TTC549 (cell line): ENCODE measurements around the gene TNF.

Source experiments
- FAIRE-seq: peaks from 2 replicates; lab custom pipeline; 2012; peaks lifted over from hg19 to GRCh38; lab: Jason Lieb, UNC

TNF gene

GRCh38 chr6:31575335-31575901 lies at the start of gene TNF:
Gene TNF (plus strand): TSS chr6:31575565. CDS start chr6:31575742, 177 bp downstream.
- FAIRE-seq: no peak

DNA sequence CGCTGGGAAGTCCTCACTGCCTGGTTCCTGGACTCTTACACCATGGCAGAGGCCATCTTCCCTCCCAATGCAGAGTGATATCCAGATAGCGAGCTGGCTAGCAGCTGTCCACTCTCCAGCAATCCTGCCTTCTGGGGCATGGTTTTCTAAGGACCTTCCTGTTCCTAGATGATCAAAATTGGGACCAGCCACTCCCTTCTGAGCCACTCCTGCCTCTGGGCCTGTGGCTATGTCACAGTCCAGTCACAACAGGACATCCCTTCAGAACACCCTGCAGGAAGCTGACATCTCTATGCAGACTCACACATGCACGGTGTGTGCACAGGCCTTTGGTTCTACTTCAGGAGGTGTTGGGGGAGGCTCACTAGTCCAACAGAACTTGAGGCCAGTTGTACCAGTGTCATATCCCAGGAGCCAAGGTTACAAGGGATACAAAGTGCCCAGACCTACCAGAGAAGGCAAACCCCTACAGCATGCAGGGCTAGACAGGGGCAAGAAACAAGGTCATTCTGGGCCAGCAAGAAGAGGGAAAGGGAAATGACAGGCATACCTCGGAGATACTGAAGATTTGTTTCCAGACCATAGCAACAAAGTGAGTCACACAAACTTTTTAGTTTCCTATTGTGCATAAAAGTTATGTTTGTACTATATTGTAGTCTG lies 49.3 kb upstream of the TNF start:
- FAIRE-seq: no peak

DNA sequence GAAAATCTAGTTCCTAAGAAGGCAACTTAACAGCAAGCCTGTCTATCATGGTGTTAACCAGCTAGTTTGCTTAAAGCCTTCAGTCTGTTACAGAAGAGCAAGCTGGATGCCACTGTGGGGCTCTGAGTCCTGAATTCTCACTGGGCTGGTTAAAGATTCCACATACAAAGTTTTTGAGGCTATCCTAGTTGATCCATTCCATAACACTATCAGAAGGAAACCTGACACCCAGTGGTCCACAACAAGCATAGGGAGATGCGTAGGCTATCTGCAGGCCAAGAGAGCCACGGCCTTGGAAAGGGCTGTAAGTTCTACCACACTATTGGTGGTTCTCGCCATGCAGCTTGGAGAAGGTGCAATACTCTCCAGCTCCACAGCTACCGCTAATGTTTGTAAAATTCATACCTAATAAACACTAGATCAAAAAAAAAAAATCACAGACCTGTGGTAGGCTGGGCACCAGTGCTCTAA lies 47.0 kb upstream of the TNF start:
- no peak for FAIRE-seq

- no peak for FAIRE-seq
These were observed 46.5 kb upstream of the TNF start, which contains the start of gene MCCD1 for GRCh38 chr6:31528821-31529328. Gene MCCD1 (plus strand): TSS chr6:31528962. CDS start chr6:31529015, 53 bp downstream.

DNA sequence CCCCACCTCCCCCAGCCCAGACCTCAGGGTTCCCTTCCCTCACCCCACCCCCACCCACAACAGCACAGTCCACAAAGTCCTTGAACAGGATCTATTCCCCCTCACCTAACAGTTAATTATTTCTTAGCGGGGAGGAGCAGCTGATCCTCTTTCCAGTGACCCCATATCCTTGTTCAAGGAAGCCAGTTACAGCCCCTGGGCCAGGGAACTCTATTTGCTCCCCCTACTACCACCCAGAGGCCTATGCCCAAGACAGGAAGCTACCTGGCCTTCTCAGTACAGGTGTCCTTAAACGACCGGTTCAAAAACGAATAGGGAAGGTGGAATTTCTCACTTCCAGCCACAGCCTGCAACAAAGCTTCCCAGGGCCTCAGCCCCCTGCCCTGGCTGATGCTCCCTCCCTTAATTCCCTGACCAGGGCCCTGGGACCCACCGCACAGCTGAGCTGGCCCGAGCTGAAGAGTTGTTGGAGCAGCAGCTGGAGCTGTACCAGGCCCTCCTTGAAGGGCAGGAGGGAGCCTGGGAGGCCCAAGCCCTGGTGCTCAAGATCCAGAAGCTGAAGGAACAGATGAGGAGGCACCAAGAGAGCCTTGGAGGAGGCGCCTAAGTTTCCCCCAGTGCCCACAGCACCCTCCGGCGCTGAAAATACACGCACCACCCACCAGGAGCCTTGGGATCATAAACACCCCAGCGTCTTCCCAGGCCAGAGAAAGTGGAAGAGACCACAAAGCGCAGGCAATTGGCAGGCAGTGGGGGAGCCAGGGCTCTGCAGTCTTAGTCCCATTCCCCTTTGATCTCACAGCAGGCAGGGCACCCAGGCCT lies 45.8 kb upstream of the TNF start:
- no peak for FAIRE-seq

GRCh38 chr6:31530659-31531058 lies 44.7 kb upstream of the TNF start:
- no peak for FAIRE-seq

DNA sequence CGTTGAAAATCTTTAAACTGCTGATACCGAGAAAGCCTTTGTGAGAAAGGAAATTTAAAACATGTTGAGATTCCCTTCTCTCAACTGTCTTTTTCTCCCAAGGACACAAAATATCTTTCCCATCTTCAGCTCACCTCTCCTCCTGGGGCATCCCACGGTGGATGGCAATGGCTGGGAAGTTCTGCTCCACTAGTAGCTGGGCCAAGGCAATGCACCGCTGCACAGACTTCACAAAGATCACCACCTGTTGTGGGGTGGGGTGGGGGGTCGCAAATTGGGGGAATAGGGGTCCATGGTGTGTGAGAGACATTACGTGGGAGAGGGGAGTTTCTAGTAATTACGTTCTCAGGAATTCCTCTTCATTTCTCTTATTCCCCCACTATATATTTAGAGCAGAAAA lies 44.2 kb upstream of the TNF start:
- FAIRE-seq: no peak

DNA sequence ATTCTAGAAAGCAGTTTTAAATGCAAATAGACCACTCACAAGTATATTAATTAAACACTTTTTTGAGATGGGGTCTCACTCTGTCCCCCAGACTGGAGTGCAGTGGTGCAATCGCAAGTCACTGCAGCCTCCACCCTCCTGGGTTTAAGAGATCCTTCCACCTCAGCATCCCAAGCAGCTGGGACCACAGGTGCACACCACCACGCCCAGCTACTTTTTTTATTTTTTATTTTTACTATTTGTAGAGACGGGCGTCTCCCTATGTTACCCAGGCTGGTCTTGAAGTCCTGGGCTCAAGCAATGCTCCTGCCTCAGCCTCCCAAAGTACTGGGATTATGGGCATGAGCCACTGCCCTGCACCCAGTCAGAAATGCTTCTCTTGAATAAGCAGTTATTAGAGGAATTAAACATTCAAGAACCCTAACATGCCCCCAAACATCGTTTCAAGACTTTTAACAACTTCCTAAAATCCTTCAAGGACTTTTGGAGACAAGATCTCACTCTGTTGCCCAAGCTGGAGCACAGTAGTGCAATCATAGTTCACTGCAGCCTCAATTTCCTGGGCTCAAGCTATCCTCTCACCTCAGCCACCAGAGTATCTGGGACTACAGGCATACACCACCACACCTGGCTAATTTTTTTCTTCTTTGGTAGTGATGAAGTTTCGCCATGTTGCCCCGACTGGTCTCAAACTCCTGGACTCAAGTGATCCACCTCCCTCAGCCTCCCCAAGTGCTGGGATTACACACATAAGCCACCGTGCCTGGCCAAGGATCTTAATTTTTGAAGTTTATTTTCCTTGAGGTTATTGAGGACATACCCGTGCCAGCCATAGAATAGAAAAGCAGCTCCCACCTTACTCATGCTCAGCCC lies 43.4 kb upstream of the TNF start:
- FAIRE-seq: no peak

DNA sequence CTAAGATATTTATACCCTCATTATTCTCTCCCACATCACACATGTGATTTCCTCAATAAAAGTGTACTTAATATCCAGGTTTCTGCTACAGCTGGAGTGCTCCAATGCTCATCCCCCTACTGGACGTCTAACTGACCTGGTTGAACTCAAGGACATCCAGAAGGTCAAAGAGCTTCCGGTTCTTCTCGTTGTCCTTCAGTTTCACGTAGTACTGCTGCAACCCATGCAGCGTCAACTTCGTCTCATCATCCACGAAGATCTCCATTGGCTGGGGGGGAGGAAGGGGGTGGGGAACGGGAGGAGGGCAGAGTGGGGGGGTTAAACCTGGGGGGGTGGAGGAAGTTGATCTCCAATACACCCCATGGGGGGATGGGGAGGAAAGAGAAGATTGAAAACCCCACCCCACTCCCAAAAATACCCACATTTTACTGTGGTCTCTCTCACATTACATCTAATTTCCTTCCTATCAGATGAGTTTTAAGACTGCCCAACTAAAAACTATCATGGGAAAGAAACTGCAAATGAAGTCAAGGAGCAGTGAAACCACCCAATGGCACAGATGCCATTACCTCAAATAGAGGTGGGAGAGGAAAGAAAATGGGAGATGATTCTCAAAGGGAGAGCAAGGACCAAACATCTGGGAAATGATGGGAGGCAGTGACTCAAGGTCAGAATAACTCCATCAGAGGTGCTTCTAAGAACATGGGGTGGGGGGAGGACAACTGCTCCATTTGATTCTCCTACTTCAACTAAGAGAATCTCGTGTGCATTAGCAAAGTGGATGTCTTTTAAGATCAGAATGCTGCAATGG lies 42.5 kb upstream of the TNF start:
- FAIRE-seq: no peak

- FAIRE-seq: no peak
These were observed 41.9 kb upstream of the TNF start for GRCh38 chr6:31533455-31533841.

DNA sequence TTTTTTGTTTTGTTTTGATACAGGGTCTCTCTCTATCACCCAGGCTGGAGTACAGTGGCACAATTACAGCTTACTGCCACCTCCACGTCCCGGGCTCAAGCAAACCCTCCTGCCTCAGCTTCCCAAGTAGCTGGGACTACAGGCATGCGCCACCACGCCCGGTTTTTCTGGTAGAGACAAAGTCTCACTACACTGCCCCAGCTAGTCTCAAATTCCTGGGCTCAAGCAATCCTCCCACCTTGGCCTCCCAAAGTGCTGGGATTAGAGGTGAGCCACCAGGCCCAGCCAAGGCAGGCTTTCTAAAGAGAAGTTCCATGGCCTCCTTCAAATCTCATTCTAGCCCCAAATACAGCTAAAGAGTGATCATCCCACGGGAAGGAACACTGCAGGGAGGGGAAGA lies 41.4 kb upstream of the TNF start:
- FAIRE-seq: no peak

- no peak for FAIRE-seq
These were observed 40.8 kb upstream of the TNF start for GRCh38 chr6:31534521-31535040.

- FAIRE-seq: no peak
These were observed 39.6 kb upstream of the TNF start for GRCh38 chr6:31535538-31536324.

- FAIRE-seq: no peak
These were observed 36.5 kb upstream of the TNF start for GRCh38 chr6:31538805-31539400.

DNA sequence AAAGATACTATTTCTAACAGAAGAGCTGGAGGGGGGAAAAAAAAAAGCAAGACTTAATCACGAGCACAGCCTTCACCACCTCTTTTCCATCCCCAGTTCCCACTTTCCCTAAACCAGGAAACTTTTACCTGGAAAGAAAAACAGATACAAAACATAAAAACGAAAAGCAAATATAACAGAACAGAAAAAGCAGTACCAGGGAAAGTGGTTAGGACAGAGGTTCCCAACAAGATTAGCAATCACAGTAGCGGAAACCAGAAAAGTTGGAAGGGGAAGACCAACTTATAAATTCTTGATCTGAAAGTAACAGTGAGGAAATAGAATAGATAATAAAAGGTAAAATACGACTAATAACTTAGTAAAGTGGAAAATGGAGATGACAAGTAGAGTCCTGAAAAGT lies 34.7 kb upstream of the TNF start:
- no peak for FAIRE-seq

DNA sequence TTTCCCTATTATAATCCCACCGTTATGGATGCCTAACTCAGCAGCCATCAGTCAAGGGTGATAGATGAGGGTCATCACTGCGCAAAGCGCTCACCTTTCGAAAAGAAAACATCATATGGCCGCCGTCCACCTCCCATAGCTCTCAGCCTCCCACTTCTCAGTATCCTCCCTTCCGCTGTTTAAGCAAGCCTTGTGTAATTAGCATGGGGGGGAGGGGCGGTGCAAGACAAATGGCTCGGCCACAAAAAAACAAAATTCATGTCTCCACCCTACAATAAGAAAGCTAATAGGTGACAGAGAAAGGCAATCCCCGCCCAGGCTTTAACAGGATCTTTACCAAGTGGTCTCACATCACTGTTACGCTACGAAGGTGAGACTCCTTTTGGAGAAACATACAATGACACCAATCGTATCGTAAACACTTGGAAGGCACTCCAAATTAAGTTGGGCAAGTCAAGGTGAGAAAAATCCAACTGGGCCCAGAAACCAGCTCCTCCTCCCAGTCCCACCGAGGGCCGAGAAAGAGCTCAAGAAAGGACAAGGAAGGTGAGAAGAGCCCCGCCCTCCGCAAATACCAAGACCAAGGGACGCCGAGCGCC lies 34.2 kb upstream of the TNF start:
- no peak for FAIRE-seq

DNA sequence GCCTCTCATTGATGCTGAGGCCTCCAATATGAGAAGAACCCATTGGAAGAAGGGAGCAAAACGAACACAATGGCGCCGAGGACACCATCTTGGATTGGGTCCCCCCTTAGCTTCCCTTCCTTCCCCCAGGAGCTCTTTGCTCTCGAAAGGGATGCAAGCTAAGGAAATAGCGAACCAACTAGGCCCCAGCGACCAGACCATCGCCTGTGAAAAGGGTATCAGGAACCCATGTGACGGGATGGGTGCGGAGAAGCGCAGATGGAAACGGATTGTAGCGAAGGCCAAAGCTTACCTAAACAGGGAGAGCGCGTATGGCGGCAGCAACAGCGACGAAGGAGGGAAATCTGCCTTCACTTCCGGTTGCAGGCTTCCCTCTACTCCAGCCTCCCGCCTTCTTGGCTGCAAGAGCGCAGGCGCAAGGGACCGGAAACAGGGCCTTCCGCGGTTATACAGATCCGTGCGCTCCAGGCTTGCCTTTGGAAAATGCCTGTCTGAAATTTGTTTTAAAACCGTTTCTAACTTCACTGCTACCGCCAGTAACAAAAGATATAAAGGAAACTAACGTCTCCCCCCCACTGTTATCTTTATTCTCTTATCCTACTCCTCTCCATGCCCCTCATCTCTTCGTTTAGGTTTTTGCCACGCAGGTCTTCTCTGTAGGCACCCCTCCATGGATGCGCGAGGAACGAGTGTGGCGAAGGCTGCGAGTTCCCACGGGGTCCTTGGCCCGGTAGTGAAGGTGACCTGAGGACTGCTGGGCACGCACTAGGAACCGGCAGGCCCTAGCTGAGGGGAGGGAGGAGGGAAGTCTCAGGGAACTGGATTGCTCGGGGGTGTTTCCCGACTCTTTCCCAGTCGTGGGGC lies 33.5 kb upstream of the TNF start, which contains the start of gene DDX39B:
DDX39B (minus strand) TSS at position 346 of the 864 bp plus-strand sequence. CDS start 1,471 bp downstream, outside the sequence.
- peak; percentile 47 for FAIRE-seq

DNA sequence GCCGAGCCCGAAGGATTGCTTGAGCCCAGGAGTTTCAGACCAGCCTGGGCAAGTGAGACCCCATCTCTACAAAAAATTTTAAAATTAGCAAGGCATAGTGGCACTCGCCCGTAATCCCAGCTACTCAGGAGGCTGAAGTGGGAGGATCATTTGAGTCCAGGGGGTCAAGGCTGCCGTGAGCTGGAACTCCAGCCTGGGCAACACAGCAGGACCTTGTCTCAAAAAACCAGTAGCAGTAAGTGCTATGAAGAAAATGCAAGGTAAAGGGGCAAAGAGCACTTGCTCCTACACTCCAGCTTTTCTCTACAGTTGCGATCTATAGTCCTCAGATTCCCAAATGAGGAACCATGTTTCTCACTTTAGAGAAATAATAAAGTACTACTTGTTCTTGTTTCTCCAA lies 31.7 kb upstream of the TNF start:
- FAIRE-seq: no peak
